ACHN (cell line): Measurements from ENCODE around the gene SPG21.

Experiments used
- DNase-seq: peaks from one replicate; pipeline ENCODE4 v3.0.0-alpha.2; 2015
- in situ Hi-C: cut with HindIII; loops from 2 replicates; pipeline ENCODE4 v1.10.0; 2017; ENCODE audit warnings: low sequenced_read_pairs, low pct_ligation_motif_present, low pct_unique_long_range_greater_than_20kb

SPG21 gene

GRCh38 chr15:64997745-64998375, 8.1 kb upstream of the SPG21 start:
- in situ Hi-C loops, result no loop called here
- no peak for DNase-seq

GRCh38 chr15:64997066-64997465, 7.4 kb upstream of the SPG21 start:
- in situ Hi-C loops, result no loop called here
- DNase-seq, result no peak

GRCh38 chr15:64993290-64993689, 3.6 kb upstream of the SPG21 start:
- in situ Hi-C loops, result no loop called here
- DNase-seq, result no peak

- in situ Hi-C loops, result no loop called here
- DNase-seq, result no peak
These were observed 1.9 kb upstream of the SPG21 start for GRCh38 chr15:64991536-64992135.

GRCh38 chr15:64990168-64990470, 405 bp upstream of the SPG21 start:
- in situ Hi-C loops, result no loop called here

GRCh38 chr15:64987136-64987535, 2.6 kb downstream of the SPG21 start:
- in situ Hi-C loops, result no loop called here
- DNase-seq, result no peak

More at GRCh38 chr15:64990168-64990470, 405 bp upstream of the SPG21 start:
- DNase-seq, result no peak

- in situ Hi-C loops, result no loop called here
- no peak for DNase-seq
These were observed 4.2 kb downstream of the SPG21 start for GRCh38 chr15:64985366-64986033.

- DNase-seq, result no peak
- in situ Hi-C loops, result no loop called here
These were observed 7.2 kb downstream of the SPG21 start for GRCh38 chr15:64982472-64982871.

GRCh38 chr15:64981812-64982431, 7.8 kb downstream of the SPG21 start:
- in situ Hi-C loops, result no loop called here
- DNase-seq, result no peak

GRCh38 chr15:64979252-64979710, 10.4 kb downstream of the SPG21 start:
- in situ Hi-C loops, result no loop called here

GRCh38 chr15:64975390-64975789, 14.3 kb downstream of the SPG21 start:
- in situ Hi-C loops, result no loop called here
- no peak for DNase-seq

More at GRCh38 chr15:64979252-64979710, 10.4 kb downstream of the SPG21 start:
- DNase-seq, result no peak

GRCh38 chr15:64970698-64971097, 19.0 kb downstream of the SPG21 start:
- in situ Hi-C loops, result no loop called here
- no peak for DNase-seq

GRCh38 chr15:64969401-64969800, 20.3 kb downstream of the SPG21 start:
- in situ Hi-C loops, result no loop called here
- DNase-seq, result no peak

- in situ Hi-C loops, result no loop called here
- no peak for DNase-seq
These were observed 28.7 kb downstream of the SPG21 start for GRCh38 chr15:64961013-64961412.

- DNase-seq, result no peak
- in situ Hi-C loops, result no loop called here
These were observed 29.6 kb downstream of the SPG21 start for GRCh38 chr15:64960153-64960552.

GRCh38 chr15:64959128-64959527, 30.6 kb downstream of the SPG21 start:
- in situ Hi-C loops, result no loop called here
- DNase-seq, result no peak

GRCh38 chr15:64954395-64954794, 35.3 kb downstream of the SPG21 start:
- in situ Hi-C loops, result no loop called here
- DNase-seq, result no peak

GRCh38 chr15:64951777-64952418, 37.8 kb downstream of the SPG21 start:
- in situ Hi-C loops, result no loop called here
- DNase-seq, result no peak

GRCh38 chr15:64950888-64951287, 38.8 kb downstream of the SPG21 start:
- in situ Hi-C loops, result no loop called here
- DNase-seq, result no peak
